ENCODE data around the gene AMZ1. TPM values are rescaled to one million over a fixed set of nuclear protein-coding genes. Genes with fewer than 3 reads are reported as not detected.

The AMZ1 gene
- total RNA-seq, 1 experiment from 2014 or later, result 0.85 TPM

DNA sequence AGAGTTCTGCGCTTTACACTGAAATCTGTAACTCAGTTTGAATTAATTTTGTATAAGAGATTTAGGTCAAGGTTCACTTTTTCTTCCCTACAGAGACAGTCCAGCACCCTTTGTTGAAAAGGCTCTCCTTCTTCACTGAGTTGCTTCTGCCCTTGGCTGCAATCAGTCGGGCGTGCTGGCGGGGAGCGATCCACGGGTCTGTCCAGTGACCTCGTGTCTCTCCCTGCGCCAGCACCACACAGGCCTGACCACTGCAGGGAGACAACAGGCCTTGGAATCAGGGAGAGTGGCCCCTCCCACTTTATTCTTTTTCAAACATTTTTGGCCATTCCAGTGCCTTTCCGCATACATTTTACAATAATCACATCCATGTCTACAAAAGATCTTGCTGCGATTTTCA, 66.9 kb downstream of the AMZ1 start (continued):
- no peak for TF ChIP-seq MAX (CRISPR knock-in tag; IDR thresholded peaks at IDR 0.05)
- TF ChIP-seq OVOL2 (CRISPR knock-in tag; IDR thresholded peaks at IDR 0.05; ENCODE audit: borderline replicate concordance), result no peak
- TF ChIP-seq FOXP1 (CRISPR knock-in tag; IDR thresholded peaks at IDR 0.05; ENCODE audit: borderline replicate concordance), result no peak
- no peak for TF ChIP-seq E2F1 (CRISPR knock-in tag; IDR thresholded peaks at IDR 0.05)

DNA sequence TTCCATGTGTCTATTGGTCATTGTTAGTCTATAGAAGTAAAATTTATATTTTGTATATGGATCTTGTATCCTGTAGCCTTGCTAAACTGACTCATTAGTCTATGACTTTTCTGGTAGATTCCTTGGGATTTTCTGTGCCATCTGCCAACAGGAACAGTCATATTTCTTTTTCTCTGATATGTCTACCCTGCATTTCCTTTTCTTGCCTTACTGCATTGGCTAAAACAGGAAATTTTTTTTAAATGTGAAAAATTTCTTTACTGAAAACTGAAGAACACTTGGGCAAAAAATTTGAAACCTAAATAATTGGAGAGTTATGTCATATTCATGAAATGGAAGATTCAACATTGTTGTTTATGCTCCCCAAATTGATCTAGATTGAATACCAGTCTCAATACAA, 67.5 kb downstream of the AMZ1 start:
- TF ChIP-seq ARID4B (CRISPR knock-in tag; IDR thresholded peaks at IDR 0.05; ENCODE audit: borderline replicate concordance) (no peak), HMGA2 (CRISPR knock-in tag; IDR thresholded peaks at IDR 0.05) (no peak), RELA (CRISPR knock-in tag; IDR thresholded peaks at IDR 0.05; ENCODE audit: borderline replicate concordance) (no peak)
- POLR2A ChIA-PET, result no interaction called here
- CTCF ChIA-PET, result no interaction called here
- Mint-ChIP-seq H3K9me3 (peaks cover 3% of the 10 kb centered on the region; the same call in 1 of the 2 replicates), H3K36me3 (peaks cover 23% of the 10 kb centered on the region), H3K4me3 (no peak overlapping the region), H3K4me1 (peaks cover 40% of the 10 kb centered on the region), H3K27ac (peak overlapping the region; percentile 64; the same call in 1 of the 2 replicates), H3K27me3 (ENCODE audit: low read depth) (no peaks in the 10 kb centered on the region)
- no peak for ATAC-seq
- DNase-seq (ENCODE audit: low spot score), result no peak

- H3K36me3 Mint-ChIP-seq, result peaks cover 32% of the 10 kb centered on the region
- no peaks in the 10 kb centered on the region for H3K27me3 Mint-ChIP-seq (ENCODE audit: low read depth)
- peaks cover 42% of the 10 kb centered on the region for H3K4me1 Mint-ChIP-seq
- peaks cover 3% of the 10 kb centered on the region; the same call in 1 of the 2 replicates for H3K9me3 Mint-ChIP-seq
- ChIA-PET CTCF (interaction anchor here (0.5 to 1.8 kb wide), 5 partner anchors 17 to 76 kb away, joined by 3 to 11 read pairs (median 4); no protein-coding TSS in a partner anchor), POLR2A (no interaction called here)
- H3K27ac Mint-ChIP-seq, result peak overlapping the region; percentile 21; the same call in 1 of the 2 replicates
- ATAC-seq, result no peak
- DNase-seq (ENCODE audit: low spot score), result no peak
- H3K4me3 Mint-ChIP-seq, result no peak overlapping the region
- TF ChIP-seq ARID4B (CRISPR knock-in tag; IDR thresholded peaks at IDR 0.05; ENCODE audit: borderline replicate concordance) (no peak), FOXP4 (CRISPR knock-in tag; IDR thresholded peaks at IDR 0.05) (no peak), MYBL2 (CRISPR knock-in tag; IDR thresholded peaks at IDR 0.05) (no peak), MLX (CRISPR knock-in tag; IDR thresholded peaks at IDR 0.05) (no peak), SP1 (CRISPR knock-in tag; conservative IDR thresholded peaks at IDR 0.05) (no peak), AR (CRISPR knock-in tag; IDR thresholded peaks at IDR 0.05) (no peak)
- TF ChIP-seq, protein P1, sequence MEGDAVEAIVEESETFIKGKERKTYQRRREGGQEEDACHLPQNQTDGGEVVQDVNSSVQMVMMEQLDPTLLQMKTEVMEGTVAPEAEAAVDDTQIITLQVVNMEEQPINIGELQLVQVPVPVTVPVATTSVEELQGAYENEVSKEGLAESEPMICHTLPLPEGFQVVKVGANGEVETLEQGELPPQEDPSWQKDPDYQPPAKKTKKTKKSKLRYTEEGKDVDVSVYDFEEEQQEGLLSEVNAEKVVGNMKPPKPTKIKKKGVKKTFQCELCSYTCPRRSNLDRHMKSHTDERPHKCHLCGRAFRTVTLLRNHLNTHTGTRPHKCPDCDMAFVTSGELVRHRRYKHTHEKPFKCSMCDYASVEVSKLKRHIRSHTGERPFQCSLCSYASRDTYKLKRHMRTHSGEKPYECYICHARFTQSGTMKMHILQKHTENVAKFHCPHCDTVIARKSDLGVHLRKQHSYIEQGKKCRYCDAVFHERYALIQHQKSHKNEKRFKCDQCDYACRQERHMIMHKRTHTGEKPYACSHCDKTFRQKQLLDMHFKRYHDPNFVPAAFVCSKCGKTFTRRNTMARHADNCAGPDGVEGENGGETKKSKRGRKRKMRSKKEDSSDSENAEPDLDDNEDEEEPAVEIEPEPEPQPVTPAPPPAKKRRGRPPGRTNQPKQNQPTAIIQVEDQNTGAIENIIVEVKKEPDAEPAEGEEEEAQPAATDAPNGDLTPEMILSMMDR (IDR thresholded peaks at IDR 0.05), result no peak
Measured at GRCh38 chr7:2757361-2757903, 69.4 kb downstream of the AMZ1 start.
